Measurements from ENCODE around the gene PEX11G. TPM values are rescaled to one million over a fixed set of nuclear protein-coding genes. Genes with fewer than 3 reads are reported as not detected.

Gene PEX11G
- total RNA-seq, 4 donors from 2014 or later: 2.1 to 3.0 TPM; not detected in 2

DNA sequence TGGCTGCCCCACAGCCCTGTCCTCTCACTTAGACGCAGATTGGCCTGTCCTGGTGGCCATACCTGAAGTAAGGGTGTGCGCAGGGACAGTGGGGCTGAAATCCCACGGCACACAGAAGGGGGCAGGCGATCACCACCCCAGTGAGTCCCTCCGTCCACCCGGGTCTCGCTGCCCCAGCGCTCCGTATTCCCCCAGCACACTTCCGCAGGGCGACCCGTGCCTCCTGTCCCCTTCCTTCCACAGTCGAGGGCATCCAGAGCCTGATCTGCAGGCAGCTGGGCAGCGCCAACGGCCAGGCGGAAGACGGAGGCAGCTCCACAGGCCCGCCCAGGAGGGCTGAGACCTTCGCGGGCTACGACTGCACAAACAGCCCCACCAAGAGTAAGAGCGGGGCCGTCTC, 25.3 kb downstream of the PEX11G start:
- H3K4me3 ChIP-seq: no peak overlapping the region
- no peak overlapping the region for H3K27ac ChIP-seq
- DNase-seq: no peak
- no peak for TF ChIP-seq POLR2A (IDR thresholded peaks at IDR 0.05)
- TF ChIP-seq, protein P1, sequence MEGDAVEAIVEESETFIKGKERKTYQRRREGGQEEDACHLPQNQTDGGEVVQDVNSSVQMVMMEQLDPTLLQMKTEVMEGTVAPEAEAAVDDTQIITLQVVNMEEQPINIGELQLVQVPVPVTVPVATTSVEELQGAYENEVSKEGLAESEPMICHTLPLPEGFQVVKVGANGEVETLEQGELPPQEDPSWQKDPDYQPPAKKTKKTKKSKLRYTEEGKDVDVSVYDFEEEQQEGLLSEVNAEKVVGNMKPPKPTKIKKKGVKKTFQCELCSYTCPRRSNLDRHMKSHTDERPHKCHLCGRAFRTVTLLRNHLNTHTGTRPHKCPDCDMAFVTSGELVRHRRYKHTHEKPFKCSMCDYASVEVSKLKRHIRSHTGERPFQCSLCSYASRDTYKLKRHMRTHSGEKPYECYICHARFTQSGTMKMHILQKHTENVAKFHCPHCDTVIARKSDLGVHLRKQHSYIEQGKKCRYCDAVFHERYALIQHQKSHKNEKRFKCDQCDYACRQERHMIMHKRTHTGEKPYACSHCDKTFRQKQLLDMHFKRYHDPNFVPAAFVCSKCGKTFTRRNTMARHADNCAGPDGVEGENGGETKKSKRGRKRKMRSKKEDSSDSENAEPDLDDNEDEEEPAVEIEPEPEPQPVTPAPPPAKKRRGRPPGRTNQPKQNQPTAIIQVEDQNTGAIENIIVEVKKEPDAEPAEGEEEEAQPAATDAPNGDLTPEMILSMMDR (IDR thresholded peaks at IDR 0.05): no peak
- intact Hi-C loops (cut with DNase I; ENCODE audit: low total_unique reads): no loop called here
- H3K4me1 ChIP-seq: no peaks in the 10 kb centered on the region
- no peaks in the 10 kb centered on the region for H3K36me3 ChIP-seq
- H3K27me3 ChIP-seq: no peaks in the 10 kb centered on the region
- no peaks in the 10 kb centered on the region for H3K9me3 ChIP-seq

DNA sequence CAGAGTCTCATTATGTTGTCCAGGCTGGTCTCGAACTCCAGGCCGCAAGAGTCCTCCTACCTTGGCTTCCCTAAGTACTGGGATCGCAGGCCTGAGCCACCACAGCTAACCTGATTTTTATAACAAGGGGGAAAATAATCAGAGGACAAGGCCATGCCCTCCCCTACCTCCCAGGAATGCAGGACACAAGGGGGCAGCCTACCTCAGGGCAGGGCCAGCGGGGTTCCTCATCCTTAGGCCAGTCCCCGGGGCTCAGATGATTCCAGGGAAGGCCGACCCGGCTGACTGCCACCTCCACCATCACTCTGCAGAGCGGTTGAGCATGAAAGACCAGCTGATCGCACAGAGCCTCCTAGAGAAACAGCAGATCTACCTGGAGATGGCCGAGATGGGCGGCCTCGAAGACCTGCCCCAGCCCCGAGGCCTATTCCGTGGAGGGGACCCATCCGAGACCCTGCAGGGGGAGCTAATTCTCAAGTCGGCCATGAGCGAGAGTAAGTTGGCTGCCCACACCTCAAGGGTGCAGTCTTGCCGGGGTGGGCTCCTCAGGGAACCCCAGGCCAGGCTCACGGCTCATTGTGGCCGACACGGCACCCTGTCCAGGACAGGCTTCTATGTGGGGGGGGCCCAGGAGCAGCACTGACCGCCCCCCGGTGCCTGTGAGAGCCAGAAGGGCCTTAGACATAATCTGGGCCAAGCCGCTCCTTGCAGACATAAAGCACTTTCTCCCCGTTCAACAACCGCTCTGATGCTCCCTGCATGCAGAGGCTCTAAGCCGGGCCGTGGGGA, 26.8 kb downstream of the PEX11G start:
- no peaks in the 10 kb centered on the region for H3K9me3 ChIP-seq
- TF ChIP-seq, protein P1 (IDR thresholded peaks at IDR 0.05): no peak
- no peak for TF ChIP-seq POLR2A (IDR thresholded peaks at IDR 0.05)
- H3K4me1 ChIP-seq: no peaks in the 10 kb centered on the region
- intact Hi-C loops (cut with DNase I; ENCODE audit: low total_unique reads): no loop called here
- DNase-seq: no peak
- no peaks in the 10 kb centered on the region for H3K27me3 ChIP-seq
- H3K27ac ChIP-seq: no peak overlapping the region
- no peak overlapping the region for H3K4me3 ChIP-seq
- no peaks in the 10 kb centered on the region for H3K36me3 ChIP-seq

DNA sequence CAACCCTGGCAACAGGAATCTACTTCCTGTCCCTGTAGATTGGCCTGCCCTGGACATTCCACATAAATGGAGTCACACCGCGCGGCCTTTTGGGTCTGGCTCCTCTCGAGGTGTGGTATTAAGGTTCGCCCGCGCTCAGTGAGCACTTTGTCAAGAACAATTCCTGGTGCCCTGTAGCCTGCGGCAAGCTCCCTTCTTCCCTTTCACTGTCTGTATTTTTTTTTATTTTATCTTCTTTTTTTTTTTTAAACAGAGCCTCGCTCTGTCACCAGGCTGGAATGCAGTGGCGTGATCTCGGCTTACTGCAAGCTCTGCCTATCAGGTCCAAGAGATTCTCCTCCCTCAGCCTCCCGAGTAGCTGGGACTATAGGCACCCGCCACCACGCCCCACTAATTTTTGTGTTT, 28.3 kb downstream of the PEX11G start:
- Histone ChIP-seq H3K27me3 (no peaks in the 10 kb centered on the region), H3K36me3 (no peaks in the 10 kb centered on the region), H3K27ac (no peak overlapping the region), H3K9me3 (no peaks in the 10 kb centered on the region), H3K4me3 (no peak overlapping the region), H3K4me1 (no peaks in the 10 kb centered on the region)
- DNase-seq: no peak
- intact Hi-C loops (cut with DNase I; ENCODE audit: low total_unique reads): no loop called here
- TF ChIP-seq, protein P1 (IDR thresholded peaks at IDR 0.05): no peak
- no peak for TF ChIP-seq POLR2A (IDR thresholded peaks at IDR 0.05)

DNA sequence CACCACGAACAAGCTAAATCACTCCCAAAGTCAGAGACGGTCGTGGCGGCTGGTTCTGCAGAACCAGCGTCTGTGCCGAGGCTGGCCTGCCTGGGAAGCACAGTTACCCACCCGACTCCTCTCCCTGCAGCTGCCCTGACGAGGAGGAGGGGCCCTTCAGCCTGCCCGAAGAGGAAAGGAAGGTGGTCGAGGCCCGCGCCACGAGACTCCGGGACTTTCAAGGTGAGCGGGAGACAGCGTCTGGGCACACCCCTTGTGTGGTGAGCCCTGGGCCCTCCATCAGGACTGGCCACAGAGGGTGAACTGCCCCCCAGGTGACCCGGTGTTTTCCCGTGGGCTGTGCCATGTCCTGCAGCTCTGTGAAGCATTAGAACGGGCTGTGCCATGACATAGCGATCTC, 29.1 kb downstream of the PEX11G start:
- Histone ChIP-seq H3K27ac (no peak overlapping the region), H3K36me3 (no peaks in the 10 kb centered on the region), H3K4me3 (no peak overlapping the region), H3K4me1 (no peaks in the 10 kb centered on the region), H3K9me3 (no peaks in the 10 kb centered on the region), H3K27me3 (no peaks in the 10 kb centered on the region)
- DNase-seq: no peak
- intact Hi-C loops (cut with DNase I; ENCODE audit: low total_unique reads): no loop called here
- no peak for TF ChIP-seq POLR2A (IDR thresholded peaks at IDR 0.05)
- TF ChIP-seq, protein P1 (IDR thresholded peaks at IDR 0.05): no peak

DNA sequence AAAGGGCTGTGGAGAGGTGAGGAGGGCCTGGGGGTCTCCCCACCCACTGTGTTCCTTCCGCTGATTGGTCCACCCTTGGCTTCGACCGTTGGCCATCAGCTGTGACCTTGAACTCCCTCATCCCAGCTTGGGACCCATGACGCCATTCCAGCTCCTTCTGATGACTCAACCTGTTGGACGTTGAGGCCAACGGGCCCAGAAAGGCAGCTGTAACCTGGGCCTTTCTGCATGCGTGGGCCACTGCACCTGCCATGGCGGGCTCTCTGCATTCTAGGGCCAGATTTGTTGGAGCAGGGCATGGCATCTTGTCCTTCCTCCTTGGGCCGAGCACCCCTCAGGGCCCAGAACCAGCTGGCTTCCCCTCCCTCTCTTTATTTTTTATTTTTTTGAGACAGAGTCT, 30.2 kb downstream of the PEX11G start:
- Histone ChIP-seq H3K27ac (no peak overlapping the region), H3K4me1 (no peaks in the 10 kb centered on the region), H3K36me3 (no peaks in the 10 kb centered on the region), H3K27me3 (no peaks in the 10 kb centered on the region), H3K9me3 (no peaks in the 10 kb centered on the region), H3K4me3 (no peak overlapping the region)
- TF ChIP-seq POLR2A (IDR thresholded peaks at IDR 0.05): no peak
- TF ChIP-seq, protein P1 (IDR thresholded peaks at IDR 0.05): no peak
- intact Hi-C loops (cut with DNase I; ENCODE audit: low total_unique reads): no loop called here
- no peak for DNase-seq
